Fibroblast of lung (primary cell): ENCODE data around the gene NAA38. TPM values are rescaled to one million over a fixed set of nuclear protein-coding genes. Genes with fewer than 3 reads are reported as not detected.
A peak's percentile ranks its signal among the peaks of the same experiment; 100 is the strongest.

Experiments
- DNase-seq, 2 donors: peaks; one replicate each; pipeline versions ENCODE4 v3.0.0 to v3.0.0-alpha.2; 2010; ENCODE audit warnings: low read depth in 2 of 2
- H2AFZ ChIP-seq: 2 replicates; pipeline ENCODE4 v1.5.1; 2012; ENCODE audit warnings: low read length, control low read depth, inconsistent platforms
- H3K27ac ChIP-seq: 2 replicates; pipeline ENCODE4 v1.5.1; 2011; ENCODE audit warnings: low read length, control low read depth; ENCODE audit not compliant: insufficient read depth
- H3K27me3 ChIP-seq: 2 replicates; pipeline ENCODE4 v1.5.1; 2011; ENCODE audit warnings: mild to moderate bottlenecking, low read length; ENCODE audit not compliant: control insufficient read depth, insufficient read depth
- H3K36me3 ChIP-seq: 2 replicates; pipeline ENCODE4 v1.5.1; 2011; ENCODE audit warnings: low read length; ENCODE audit not compliant: control insufficient read depth, insufficient read depth
- H3K4me1 ChIP-seq: 2 replicates; pipeline ENCODE4 v1.5.1; 2011; ENCODE audit warnings: low read length; ENCODE audit not compliant: control insufficient read depth, insufficient read depth; ENCODE audit errors: extremely low read depth
- H3K4me2 ChIP-seq: 2 replicates; pipeline ENCODE4 v1.5.1; 2011; ENCODE audit warnings: low read length, control low read depth; ENCODE audit not compliant: insufficient read depth; ENCODE audit errors: extremely low read depth
- H3K4me3 ChIP-seq, 4 experiments: fragments of 200-600 bp in 1 of 4; sonication (generic) in 1 of 4; replicated peaks in 1 of 4; 2 replicates each; pipeline ENCODE4 v1.5.1; 2011 to 2016; ENCODE audit warnings: low read length in 4 of 4, low read depth in 3 of 4, mild to moderate bottlenecking in 3 of 4, control low read depth in 2 of 4, inconsistent platforms in 1 of 4, mixed read lengths in 1 of 4; ENCODE audit not compliant: insufficient read depth in 1 of 4; ENCODE audit errors: control extremely low read depth in 1 of 4
- H3K79me2 ChIP-seq: 2 replicates; pipeline ENCODE4 v1.5.1; 2012; ENCODE audit warnings: mild to moderate bottlenecking, low read length, inconsistent platforms; ENCODE audit not compliant: control insufficient read depth, insufficient read depth
- H3K9ac ChIP-seq: 2 replicates; pipeline ENCODE4 v1.5.1; 2011; ENCODE audit warnings: mild to moderate bottlenecking, low read length, control low read depth; ENCODE audit not compliant: insufficient read depth
- H3K9me3 ChIP-seq: 2 replicates; pipeline ENCODE4 v1.5.1; 2012; ENCODE audit warnings: low read depth, low read length; ENCODE audit not compliant: control insufficient read depth, insufficient read depth
- H4K20me1 ChIP-seq: 2 replicates; pipeline ENCODE4 v1.5.1; 2011; ENCODE audit warnings: low read length; ENCODE audit not compliant: control insufficient read depth, insufficient read depth; ENCODE audit errors: extremely low read depth
- CTCF ChIP-seq, 2 donors: IDR thresholded peaks in 1 of 2; conservative IDR thresholded peaks in 1 of 2; 1 replicate in 1 of 2; 2 replicates in 1 of 2; pipeline ENCODE4 v1.5.1; 2011 to 2012; ENCODE audit warnings: low read length in 2 of 2, control low read depth in 1 of 2, inconsistent platforms in 1 of 2, low read depth in 1 of 2, mild to moderate bottlenecking in 1 of 2
- EZH2 ChIP-seq: IDR thresholded peaks from 2 replicates; pipeline ENCODE4 v1.5.1; 2012; ENCODE audit warnings: low read length, control low read depth, mild to moderate bottlenecking; ENCODE audit errors: missing control alignments
- polyA plus RNA-seq, 2 donors: library from polyadenylated mRNA; depleted of rRNA in 1 of 2; stranded (reverse) in 1 of 2; unstranded in 1 of 2; fragments of >200 nt; gene quantifications; 2 replicates each; pipeline ENCODE4 v1.2.1, GENCODE V29; 2011 to 2012; ENCODE audit warnings: missing spikeins in 1 of 2
- total RNA-seq: library from RNA; depleted of rRNA; stranded (reverse); fragments of >200 nt; gene quantifications from 2 replicates; pipeline ENCODE4 v1.2.1, GENCODE V29; 2014

NAA38 gene
- total and polyA plus RNA-seq, 2 donors (not counting 1 experiment from before 2014, with no cell fraction given) = 31.0 to 78.9 TPM

GRCh38 chr17:7862692-7863437 lies 5.5 kb upstream of the NAA38 start:
- Histone ChIP-seq H3K4me2 (no peak overlapping the region), H2AFZ (no peak overlapping the region), H3K36me3 (peaks cover 2% of the 10 kb centered on the region), H3K9me3 (no peaks in the 10 kb centered on the region), H3K4me1 (peaks cover 8% of the 10 kb centered on the region), H3K79me2 (peaks cover 9% of the 10 kb centered on the region), H3K27me3 (no peaks in the 10 kb centered on the region), H4K20me1 (no peaks in the 10 kb centered on the region), H3K4me3 (no peak overlapping the region), H3K27ac (no peak overlapping the region), H3K9ac (no peak overlapping the region)
- DNase-seq = peak; percentile 39 to 63
- TF ChIP-seq CTCF (conservative IDR thresholded peaks at IDR 0.05 in 1 of 2, IDR thresholded peaks at IDR 0.05 in 1 of 2; ENCODE audit: low read depth in 1 of 2, low read length in 2 of 2) (peak; percentile 64 to 73), EZH2 (no peak)

- no peak overlapping the region for H2AFZ ChIP-seq
- no peaks in the 10 kb centered on the region for H3K9me3 ChIP-seq
- H3K4me3 ChIP-seq = peak overlapping the region; percentile 71 to 93 (median 86)
- DNase-seq = no peak
- TF ChIP-seq CTCF (conservative IDR thresholded peaks at IDR 0.05 in 1 of 2, IDR thresholded peaks at IDR 0.05 in 1 of 2; ENCODE audit: low read depth in 1 of 2, low read length in 2 of 2) (no peak), EZH2 (no peak)
- peak overlapping the region; percentile 99 for H3K4me2 ChIP-seq
- peaks cover 14% of the 10 kb centered on the region for H3K79me2 ChIP-seq
- no peaks in the 10 kb centered on the region for H3K27me3 ChIP-seq
- H4K20me1 ChIP-seq = no peaks in the 10 kb centered on the region
- H3K27ac ChIP-seq = no peak overlapping the region
- no peak overlapping the region for H3K9ac ChIP-seq
- peaks cover 18% of the 10 kb centered on the region for H3K4me1 ChIP-seq
- peaks cover 9% of the 10 kb centered on the region for H3K36me3 ChIP-seq
Measured at GRCh38 chr17:7859028-7859427, 1.7 kb upstream of the NAA38 start.

GRCh38 chr17:7858522-7858810 lies 1.1 kb upstream of the NAA38 start:
- Histone ChIP-seq H3K4me1 (peaks cover 18% of the 10 kb centered on the region), H2AFZ (peak overlapping the region; percentile 86), H3K27me3 (no peaks in the 10 kb centered on the region), H3K79me2 (peaks cover 14% of the 10 kb centered on the region), H3K36me3 (peaks cover 9% of the 10 kb centered on the region), H3K9me3 (no peaks in the 10 kb centered on the region), H3K4me3 (peak overlapping the region; percentile 71 to 93 (median 86)), H3K4me2 (peak overlapping the region; percentile 99), H4K20me1 (no peaks in the 10 kb centered on the region), H3K27ac (peak overlapping the region; percentile 92), H3K9ac (peak overlapping the region; percentile 80)
- DNase-seq = peak; percentile 49 to 57
- peak; percentile 40 to 47 for TF ChIP-seq CTCF (conservative IDR thresholded peaks at IDR 0.05 in 1 of 2, IDR thresholded peaks at IDR 0.05 in 1 of 2; ENCODE audit: low read depth in 1 of 2, low read length in 2 of 2)
- no peak for TF ChIP-seq EZH2
